COR-L47 (cell line): ENCODE measurements around the gene CCDC28A.
"Not testable (repeated sequence)": the region's sequence is repeated elsewhere in the genome, so short reads cannot be mapped to it uniquely, and the experiment has no call there.

Source experiments
- DNase-seq: peaks from one replicate; lab custom pipeline; 2025; lab: John Stamatoyannopoulos, UW

Gene CCDC28A

DNA sequence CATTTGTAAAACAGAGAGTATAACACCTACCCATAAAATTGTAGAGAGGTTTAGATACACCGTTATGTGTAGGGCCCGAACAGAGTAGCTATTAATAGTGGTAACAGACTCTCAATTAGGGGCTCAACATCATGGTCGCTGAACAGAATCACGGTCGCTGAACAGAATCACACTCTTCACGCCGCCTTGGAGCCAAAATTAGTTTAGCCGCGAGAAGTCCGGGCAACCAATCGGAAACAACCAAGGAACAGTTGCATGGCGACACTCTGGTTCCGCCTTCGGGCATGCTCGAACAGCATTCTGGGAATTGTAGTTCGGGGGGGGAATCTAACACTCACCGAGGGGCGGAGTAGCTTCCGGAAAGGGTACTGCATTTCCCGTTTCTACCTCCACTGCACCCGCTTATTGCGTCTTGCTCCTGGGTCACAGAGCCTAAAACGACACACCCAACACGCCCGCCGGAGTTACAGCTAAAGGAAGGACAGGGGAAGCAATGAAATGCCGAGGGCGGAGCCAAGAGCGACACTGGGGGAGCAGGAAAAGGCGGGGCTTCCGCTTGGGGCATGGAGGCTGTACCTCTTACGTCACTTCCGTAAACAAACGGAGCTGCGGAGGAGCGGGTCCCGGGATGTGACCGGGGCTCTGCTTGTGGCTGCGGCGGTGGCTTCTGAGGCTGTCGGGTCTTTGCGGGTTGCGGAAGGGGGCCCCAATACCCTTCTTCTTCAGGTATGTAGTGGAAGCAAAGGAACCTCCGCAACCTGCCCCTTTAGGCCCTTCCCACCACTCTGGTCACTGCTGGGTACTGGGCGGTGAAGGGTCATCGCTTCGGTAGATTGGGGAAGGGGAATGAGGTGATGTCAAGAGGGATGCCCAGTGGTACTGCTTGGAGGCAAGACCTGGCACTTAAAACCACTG lies at the start of gene CCDC28A:
TSS of gene CCDC28A (plus strand) at position 593 of the 915 bp plus-strand sequence. CDS start 2,352 bp downstream, outside the sequence.
- DNase-seq, result peak; percentile 85

DNA sequence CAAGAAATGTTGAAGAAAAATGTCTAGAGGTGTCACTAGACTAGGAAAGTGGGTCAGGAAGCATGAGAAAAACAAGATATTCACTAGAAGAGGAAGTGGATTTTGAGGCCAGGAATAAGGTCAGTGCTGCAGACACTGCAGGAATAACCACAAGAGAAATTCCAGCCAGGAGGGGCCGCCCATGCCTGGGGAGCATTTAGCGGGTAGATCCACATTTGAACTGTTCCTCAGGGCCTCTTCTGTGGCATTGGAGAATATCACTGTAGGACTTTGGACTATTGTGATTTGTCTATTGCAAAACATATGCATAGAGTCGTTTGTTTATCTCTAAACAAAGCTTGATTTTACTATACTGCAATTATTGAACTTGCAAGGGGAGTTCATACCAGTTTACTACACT lies 49.6 kb upstream of the CCDC28A start:
- no peak for DNase-seq

- no peak for DNase-seq
Observed at GRCh38 chr6:138726066-138726756, 47.4 kb upstream of the CCDC28A start.

- no peak for DNase-seq
Observed at GRCh38 chr6:138726757-138727097, 46.8 kb upstream of the CCDC28A start.

DNA sequence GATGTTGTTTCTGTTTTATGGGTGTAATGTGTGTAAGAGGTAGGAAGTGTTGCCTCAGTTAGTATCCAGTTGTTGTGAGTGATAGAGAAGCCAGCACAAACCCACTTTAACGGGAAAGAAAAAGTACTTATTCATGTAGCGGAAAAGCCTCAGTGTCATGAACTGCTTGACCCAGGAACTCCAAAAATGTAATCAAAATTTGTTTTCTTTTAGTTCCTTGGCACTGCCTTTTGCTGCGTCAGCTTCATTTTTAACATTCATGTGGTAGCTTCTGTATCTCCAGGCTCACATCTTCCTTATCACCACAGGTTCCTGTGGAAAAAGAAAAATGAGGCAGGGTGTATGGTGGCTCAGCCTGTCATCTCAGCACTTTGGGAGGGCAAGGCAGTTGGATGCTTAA lies 46.4 kb upstream of the CCDC28A start:
- DNase-seq, result no peak

GRCh38 chr6:138728662-138729061 lies 44.9 kb upstream of the CCDC28A start:
- no peak for DNase-seq

GRCh38 chr6:138730037-138730436 lies 43.5 kb upstream of the CCDC28A start:
- DNase-seq, result not testable (repeated sequence)

- DNase-seq, result no peak
Observed at GRCh38 chr6:138734585-138734984, 39.0 kb upstream of the CCDC28A start.

DNA sequence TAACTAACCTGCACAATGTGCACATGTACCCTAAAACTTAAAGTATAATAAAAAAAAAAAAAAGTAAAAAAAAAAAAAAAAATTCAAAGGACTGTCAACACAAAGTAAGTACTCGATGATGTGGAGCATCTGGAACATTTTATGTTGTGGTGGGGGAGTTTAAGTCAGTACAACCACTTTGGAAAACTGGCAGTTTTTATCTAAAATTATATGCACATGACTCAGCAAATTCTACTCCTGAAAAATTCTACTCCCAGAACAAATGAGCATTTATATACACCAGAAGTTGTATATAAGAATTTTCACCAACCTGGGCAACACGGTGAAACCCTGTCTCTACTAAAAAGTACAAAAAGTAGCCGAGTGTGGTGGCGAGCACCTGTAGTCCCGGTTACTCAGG lies 36.9 kb upstream of the CCDC28A start:
- no peak for DNase-seq

- no peak for DNase-seq
Observed at GRCh38 chr6:138752017-138752416, 21.6 kb upstream of the CCDC28A start.

DNA sequence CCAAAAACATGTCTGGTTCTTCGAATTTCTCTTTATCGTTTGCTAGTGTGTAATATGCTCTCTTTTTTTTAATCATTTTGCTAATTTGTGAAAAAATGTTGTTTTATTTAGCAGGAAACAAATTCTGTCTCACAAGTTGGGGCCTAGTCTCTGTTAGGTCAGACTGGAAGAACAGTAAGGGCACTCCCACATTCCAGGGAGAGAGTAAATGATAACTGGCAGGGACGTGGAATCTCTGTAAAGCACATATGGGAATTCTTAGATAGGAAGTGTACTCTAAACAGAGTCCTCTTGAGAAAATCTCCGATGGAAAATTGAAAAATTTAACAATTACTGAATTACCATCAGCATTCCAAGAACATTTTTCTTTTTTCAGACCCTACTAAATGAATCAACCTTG lies 16.4 kb upstream of the CCDC28A start:
- no peak for DNase-seq

DNA sequence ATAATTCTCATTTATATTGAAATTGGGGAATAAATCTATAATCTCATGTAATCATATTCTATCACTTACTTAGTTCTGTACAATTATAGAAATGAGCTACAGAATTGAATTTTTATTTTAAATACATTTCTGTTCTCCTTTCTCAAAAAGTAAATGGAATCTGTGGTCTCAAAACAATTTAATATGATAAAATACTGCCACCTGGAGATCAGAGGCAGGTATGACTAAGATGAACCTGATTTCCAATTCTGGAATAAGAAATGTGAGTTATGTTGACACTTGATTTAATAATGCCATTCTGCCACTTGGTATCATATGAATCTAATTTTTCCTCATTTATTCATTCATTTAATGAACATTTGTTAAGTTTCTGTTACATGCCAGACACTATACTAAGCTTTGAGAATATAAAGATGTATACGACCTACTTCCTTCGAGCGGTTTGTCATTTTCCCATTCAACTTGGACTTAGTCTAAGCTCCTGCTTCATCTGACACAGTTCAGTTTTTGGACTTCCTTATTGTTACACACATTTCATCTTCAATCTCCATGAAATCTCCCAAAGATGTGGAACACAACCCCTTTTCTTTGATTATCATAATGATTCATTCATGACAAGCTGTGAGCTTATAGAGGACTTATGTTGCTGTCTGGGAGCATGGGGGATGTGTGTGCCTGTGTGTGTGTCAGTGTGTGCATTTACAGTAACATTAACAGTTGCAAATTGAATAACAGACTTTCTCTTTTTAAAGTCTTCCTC lies 7.5 kb upstream of the CCDC28A start:
- peak; percentile 1 for DNase-seq

DNA sequence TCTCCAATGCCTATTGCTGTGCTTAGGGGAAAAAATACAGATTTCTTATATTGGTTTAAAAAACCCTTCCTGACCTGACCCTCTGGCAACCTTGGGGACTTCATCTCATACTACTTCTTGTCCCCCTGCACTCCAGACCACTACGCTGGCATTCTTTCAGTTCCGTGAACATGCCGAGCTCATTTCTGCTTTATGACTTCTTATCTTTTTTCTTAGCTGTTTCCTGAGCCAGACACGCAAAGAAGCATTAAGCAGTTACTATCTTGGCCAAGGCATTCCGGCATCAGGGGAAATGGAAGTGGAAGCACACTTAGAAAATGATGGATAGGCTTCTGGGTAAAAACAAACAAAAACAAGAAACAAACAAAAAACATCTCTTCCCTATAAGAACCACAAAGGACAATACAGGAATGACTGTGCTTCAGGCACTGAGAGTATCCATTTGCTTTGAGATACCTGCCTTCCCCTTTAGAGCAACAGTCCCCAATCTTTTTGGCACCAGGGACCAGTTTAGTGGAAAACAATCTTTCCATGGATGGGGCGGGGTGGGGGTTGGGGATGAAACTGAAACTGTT lies 4.4 kb upstream of the CCDC28A start:
- DNase-seq, result no peak

- no peak for DNase-seq
Observed at GRCh38 chr6:138772596-138773176, 883 bp upstream of the CCDC28A start.

GRCh38 chr6:138774370-138774769 lies 801 bp downstream of the CCDC28A start:
- no peak for DNase-seq

GRCh38 chr6:138776659-138777058 lies 3.1 kb downstream of the CCDC28A start:
- DNase-seq, result no peak

GRCh38 chr6:138778331-138778730 lies 4.8 kb downstream of the CCDC28A start:
- no peak for DNase-seq

DNA sequence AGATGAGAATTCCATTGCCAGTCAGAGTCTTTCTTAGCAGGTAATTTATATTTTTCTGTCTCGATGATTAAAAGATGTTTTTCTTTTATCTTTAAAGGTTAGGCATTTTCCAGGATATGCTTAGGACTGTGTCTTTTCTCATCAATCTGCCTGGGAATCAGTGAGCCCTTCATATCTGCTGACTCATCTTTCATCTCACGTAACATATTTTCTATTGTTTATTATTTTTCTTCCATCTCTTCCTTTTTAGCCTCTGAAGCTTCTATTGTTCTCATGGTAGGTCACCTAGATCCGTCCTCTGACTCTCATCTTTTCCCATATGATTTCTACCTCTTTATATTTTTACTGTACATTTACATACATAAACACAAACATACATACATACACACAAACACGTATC lies 8.7 kb downstream of the CCDC28A start:
- no peak for DNase-seq

GRCh38 chr6:138785079-138785478 lies 11.5 kb downstream of the CCDC28A start:
- no peak for DNase-seq

- no peak for DNase-seq
Observed at GRCh38 chr6:138785980-138786379, 12.4 kb downstream of the CCDC28A start.

DNA sequence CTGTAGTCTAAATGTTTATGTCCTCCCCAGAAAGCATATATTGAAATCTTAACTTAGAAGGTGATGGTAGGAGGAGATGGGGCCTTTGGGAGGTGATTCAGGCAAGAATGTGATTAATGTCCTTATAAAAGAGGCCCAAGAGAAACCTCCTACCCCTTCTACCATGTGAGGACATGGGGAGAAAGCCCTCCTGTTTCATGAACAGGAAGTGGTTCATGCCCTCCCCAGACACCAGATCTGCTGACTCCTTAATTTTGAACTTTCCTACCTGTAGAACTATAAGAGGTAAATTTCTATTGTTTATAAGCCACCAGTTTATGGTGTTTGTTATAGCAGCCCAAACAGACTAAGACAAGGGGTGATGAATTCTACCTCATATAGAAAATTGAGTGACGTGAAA lies 13.6 kb downstream of the CCDC28A start:
- no peak for DNase-seq
